DOHH2 (cell line): ENCODE results near the gene SOBP.

Experiments used
- CTCF ChIP-seq: fragments of 200-600 bp; sonication (generic); IDR thresholded peaks from one replicate; pipeline ENCODE4 v1.5.1; 2014; ENCODE audit warnings: antibody characterized with exemption, mild to moderate bottlenecking, low read depth, low read length; ENCODE audit not compliant: poor library complexity, severe bottlenecking
- EZH2phosphoT487 ChIP-seq: fragments of 200-600 bp; sonication (generic); IDR thresholded peaks from 2 replicates; pipeline ENCODE4 v1.6.1; 2017; ENCODE audit warnings: borderline replicate concordance, mild to moderate bottlenecking, antibody characterized with exemption, low read length, moderate library complexity, mixed read lengths

DNA sequence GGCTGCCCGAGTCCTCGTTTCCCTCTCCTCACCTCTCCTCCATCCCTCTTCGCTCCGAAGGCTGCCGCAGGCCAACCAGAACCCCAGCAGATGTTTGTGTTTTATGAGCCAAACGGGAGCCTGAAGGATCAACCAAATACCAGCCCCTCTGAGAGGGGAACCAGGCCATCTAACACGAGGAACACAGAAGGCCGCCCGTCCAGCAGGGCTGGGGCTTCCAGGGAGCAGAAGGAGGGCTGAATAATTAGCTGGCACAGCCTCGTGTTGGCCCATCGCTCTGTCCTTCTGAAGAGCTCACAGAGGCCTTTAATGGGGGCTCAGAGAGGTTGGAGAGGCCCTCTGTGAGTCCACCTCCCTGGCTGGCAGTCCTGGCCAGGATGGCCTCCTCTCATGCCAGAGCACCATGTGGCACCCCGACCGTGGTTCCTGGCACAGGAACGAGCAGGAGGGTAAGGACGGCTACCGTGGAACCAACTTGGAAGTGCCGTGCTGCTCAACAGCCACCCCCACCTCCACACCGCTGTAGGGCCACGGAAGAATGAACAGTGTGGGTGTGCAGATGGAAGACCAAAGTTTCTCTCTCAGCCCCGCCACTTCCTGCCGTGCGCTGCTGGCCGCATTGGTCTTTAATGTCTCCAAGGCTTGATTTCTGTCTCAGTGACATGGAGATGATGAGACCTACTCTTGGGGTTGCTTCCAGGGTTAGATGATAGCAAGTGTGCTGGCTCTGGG is 179.0 kb downstream of the SOBP start:
- TF ChIP-seq CTCF, result no peak
- TF ChIP-seq EZH2phosphoT487, result no peak
